Cardiac septum (tissue), 1 donor: ENCODE results near the gene MAPK8. TPM values are rescaled to one million over a fixed set of nuclear protein-coding genes. Genes with fewer than 3 reads are reported as not detected.

Source experiments
- DNase-seq: peaks from one replicate; pipeline ENCODE4 v3.0.0-alpha.2; 2020; ENCODE audit warnings: low spot score
- intact Hi-C: fragments of 100-400 bp; cut with DNase I; formaldehyde crosslinking; loops from one replicate; pipeline ENCODE4 v1.14.0; 2022
- total RNA-seq: library from RNA; stranded (reverse); fragmentation: NEBNext Ultra II Directional; extraction: Animal tissue kit (Norgen Biotek cat#: 25700); gene quantifications from one replicate; pipeline ENCODE4 v1.2.1, GENCODE V29; 2021
- donor health status: DM: no; HTN: no; CAD: no.

MAPK8 gene
- total RNA-seq, 1 donor from 2014 or later = 34.1 TPM

DNA sequence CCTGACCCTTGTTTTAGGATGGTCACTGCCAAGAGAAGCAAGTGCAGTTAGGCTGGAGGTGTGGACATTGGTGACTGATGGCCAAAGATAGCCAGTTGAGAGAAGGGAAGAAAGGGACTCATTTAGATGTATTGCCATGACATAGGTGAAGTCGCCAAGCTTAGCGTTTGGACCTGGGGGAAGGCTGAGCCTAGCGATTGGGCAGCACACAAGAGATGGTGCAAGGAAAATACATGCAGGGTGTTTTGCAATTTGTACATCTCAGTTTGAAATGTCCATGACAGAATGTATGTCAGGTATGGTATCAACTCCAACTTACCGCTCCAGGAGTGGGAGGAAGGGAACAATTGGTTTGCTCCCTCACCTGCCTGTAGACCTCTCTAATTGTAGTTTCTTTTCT lies 134.3 kb downstream of the MAPK8 start:
- no peak for DNase-seq
- intact Hi-C loops = no loop called here

GRCh38 chr10:48442090-48442808 lies 135.8 kb downstream of the MAPK8 start:
- intact Hi-C loops = no loop called here
- DNase-seq = no peak

GRCh38 chr10:48442809-48443177 lies 136.3 kb downstream of the MAPK8 start:
- intact Hi-C loops = no loop called here
- no peak for DNase-seq

GRCh38 chr10:48444266-48444665 lies 137.8 kb downstream of the MAPK8 start:
- DNase-seq = no peak
- intact Hi-C loops = no loop called here

DNA sequence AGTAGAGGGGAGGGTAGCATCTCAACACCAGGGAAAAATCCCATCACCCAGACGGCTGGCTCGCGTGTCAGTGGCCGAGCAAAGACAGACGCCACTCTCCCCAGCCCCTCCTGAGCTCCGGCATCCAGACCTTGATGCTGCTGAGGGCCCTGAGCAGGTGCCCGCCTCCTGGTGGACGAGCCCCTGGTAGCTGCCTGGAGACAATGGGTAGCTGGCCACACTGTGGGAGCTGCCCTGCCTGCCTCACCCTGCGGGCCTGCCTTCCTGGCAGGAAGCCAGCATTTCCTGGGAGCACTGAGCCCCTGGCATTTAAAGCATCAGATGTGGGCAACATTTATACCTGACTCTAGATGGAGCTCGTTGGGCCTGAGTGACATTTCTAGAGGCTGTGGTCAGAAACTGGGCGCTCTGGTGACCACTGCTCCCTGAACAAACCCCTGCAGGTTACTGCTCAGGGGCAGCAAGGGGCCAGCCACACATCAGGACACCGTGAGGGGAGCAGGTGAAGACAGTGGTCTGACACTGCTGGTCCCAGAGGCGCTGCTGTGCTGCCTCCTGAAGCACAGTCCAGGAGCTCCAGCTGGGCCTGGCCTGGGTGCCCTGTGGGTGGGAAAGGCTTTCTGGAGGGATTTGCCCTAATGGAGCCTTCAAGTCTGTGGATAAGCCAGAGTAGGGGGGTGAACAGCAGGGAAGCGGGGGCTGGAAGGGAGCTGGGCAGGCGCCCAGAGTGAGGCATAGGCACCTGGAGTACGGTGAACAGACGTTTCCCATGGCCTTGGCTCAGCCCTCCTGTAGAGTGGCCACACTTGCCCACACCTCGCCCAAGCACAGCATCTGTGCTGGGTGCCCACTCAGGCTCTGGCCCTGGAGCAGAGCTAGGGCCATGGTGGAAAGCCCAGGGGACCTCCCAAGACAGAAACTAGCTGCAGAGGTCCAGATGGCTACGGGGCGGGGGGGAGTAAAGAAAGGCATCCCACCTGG lies 138.7 kb downstream of the MAPK8 start:
- intact Hi-C loops = no loop called here
- peak; percentile 71 for DNase-seq

DNA sequence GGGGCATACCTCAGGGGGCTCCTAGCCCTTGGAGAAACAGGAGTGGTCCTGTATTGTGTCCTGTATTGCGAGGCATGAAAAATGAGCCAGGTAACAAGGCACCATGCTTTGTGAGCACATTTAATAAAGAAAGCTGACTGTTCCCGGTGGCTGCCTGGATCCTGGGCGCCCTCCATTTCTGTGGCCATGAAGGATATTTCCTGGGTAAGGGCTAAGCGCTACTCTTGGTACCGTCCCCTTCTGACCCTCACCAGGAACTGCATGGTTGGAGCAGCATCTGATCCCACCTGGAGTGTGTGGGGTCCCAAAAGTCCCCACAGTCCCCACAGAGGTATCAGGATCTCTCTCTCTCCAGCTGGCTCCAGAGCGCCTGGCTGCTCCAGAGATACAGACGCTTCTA lies 139.5 kb downstream of the MAPK8 start:
- intact Hi-C loops = no loop called here
- DNase-seq = peak; percentile 65

DNA sequence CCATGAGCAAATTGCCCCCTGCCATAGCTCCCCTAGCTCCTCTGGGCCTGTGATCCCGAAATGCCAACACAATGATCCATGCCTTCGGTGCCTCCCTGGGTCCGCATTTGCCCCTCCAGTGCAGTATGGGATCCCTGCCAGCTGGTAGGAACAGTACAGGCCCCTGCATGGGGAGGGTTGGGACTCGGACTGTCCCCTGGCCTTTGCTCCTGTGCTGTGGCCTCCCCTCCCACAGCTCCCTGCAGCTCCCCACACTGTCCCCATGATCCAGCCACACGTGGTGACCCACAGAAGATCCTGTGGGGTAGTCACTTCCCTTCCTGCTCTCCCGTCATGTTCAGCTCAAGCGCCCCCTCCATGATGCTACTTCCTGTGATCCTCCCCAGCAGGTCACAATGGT lies 140.3 kb downstream of the MAPK8 start:
- intact Hi-C loops = no loop called here
- DNase-seq = peak; percentile 57

DNA sequence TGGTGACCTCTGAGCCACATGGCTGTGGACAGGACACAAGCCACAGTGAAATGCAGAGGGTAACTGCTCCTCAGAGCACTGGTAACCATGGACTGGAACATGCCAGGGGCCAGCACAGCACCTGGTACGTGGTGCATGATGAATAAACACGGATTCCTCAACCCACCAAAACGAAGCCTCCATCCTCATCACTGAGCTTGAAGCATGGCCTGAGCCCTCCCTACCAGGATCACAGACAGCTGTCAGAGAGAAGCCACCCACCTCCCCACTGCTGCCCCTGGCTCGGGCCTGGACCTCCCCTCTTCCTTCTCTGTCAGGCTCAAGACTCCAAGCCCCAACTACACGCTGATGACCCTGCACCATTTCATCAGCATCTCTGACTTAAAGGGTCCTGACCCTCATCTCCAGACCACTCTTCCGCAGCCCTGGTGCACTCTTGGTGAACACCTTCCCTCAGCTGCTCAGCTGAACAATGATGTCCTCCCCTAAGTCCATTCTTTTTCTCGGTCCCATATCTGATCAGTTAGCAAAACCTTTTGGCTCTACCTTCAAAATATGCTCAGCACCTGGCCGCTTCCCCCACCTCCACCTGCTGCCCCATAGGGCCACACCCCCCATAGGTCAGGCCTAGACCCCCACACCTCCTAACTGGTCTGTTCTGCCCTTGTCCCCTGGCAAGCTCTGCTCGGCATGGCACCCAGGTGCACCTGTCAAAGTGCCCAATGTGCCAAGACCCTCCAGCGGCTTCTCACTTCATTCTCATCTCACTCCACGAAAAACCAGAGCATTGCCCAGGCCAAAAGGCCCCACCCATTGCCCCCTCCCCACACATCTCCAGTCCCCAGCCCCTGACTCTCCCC lies 141.1 kb downstream of the MAPK8 start:
- DNase-seq = peak; percentile 43
- intact Hi-C loops = no loop called here

GRCh38 chr10:48448796-48449195 lies 142.3 kb downstream of the MAPK8 start:
- intact Hi-C loops = no loop called here
- peak; percentile 70 for DNase-seq

DNA sequence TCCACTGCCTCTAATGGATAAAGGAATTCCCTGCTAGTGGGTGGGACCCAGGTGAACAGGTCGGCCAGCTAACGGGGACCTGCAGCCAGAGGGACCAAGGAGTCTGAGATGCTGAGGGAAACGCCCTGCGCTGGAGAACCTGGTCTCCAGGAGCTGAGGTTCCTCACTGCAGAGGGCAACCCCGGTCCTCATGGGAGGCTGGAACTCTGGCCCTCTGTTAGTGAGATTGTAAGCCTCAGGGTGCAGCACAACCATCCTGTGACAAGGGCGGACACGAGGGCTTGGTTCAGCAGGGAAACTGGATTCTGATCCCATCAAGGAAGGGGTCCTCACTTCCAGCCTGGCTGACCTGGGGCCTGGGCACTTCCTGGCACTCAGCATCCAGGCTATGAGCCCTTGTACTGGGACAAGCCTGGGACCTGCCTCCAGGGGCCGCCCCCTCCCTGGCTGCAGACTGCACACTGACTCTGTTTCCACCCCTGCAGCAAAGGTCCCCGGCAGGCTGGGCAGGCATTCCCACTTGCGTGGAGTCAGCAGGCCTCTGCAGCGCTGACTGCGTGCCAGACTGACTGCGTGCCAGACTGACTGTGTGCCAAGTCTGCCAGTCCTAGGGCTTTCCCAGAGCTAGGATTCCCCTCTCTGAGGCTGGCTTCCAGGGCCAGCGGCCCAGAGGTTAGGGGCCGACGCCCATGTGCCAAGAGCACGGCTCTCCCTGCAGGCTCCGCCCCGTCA lies 143.2 kb downstream of the MAPK8 start:
- DNase-seq = no peak
- intact Hi-C loops = no loop called here

- intact Hi-C loops = no loop called here
- DNase-seq = peak; percentile 75
Measured at GRCh38 chr10:48450233-48450740, 143.8 kb downstream of the MAPK8 start.

- DNase-seq = peak; percentile 74
- intact Hi-C loops = no loop called here
Measured at GRCh38 chr10:48450741-48451466, 144.4 kb downstream of the MAPK8 start.

DNA sequence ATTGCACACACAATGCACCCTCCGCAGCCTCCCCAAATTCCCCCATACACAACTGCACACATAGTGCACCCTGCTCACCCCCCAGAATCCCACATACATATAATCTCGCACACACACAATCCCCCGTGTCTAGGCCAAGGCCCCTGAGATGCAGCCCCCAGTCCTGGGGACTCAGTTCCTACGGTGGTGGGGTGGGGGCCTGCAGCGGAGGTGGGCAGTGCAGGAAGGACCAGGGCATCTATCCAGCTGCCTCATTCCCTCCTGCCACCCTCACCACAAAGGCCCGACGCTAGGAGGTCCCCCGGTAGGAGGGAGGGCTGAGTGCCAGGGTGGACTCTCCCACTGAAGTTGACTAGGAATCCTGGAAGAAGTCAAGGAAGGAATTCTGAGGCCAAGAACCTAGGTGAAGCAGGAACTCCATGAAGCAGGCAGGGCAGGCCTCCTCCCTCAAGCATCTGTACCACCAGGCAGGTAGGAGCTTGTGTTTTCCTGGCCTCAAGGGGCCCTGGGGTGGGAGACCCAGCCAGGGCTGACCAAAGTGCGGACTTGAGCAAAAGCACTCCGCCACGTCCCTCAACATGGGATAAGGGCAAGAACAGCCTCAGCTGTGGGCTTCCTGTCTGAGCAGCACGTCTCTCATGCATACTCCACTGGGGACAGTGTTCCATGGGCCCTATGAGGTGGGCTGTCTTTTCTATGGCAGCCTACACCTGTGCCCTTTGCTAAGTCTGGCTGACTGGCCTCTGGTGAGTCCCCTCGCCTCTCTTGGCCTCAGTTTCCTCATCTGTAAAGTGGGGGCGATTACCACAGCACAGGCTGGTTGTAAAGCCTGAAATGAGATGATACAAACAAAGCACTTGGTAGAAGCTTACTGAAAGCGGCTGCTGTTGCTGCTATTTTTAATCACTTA lies 145.7 kb downstream of the MAPK8 start:
- peak; percentile 51 for DNase-seq
- intact Hi-C loops = no loop called here

DNA sequence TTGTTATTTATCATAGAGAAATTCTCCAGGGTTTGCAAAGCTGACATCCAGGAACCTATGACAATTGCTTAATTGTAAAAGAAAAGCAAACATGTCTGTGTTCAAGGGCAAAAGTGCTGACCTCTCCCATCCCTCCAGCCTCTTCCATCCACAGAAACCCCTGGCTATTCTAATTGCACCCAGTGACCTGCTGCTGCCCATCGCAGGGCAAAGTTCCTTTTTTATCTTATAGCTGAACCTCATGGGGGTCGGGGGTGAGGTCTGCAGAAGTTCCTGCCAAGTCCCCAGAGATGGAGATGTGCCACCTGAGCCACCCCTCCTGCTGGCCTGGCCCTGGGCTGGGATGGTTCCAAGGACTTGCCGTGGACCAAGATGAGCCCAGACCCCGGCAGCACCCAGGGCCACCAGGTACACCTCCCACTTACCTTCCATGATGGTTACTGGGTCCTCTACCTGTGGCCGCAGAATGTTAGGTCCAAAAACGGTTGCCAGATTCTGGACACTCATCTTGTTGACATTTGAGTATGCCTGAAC lies 146.5 kb downstream of the MAPK8 start:
- intact Hi-C loops = no loop called here
- peak; percentile 70 for DNase-seq

- intact Hi-C loops = no loop called here
- DNase-seq = no peak
Measured at GRCh38 chr10:48453451-48454301, 147.2 kb downstream of the MAPK8 start.
